Mucosa of stomach (tissue), 1 donor: ENCODE data around the gene PRKG1.

Experiments used
- H3K27me3 ChIP-seq: one replicate; pipeline ENCODE4 v1.7.0; 2013; ENCODE audit warnings: mild to moderate bottlenecking, low read length; ENCODE audit not compliant: control insufficient read depth, insufficient read depth
- H3K36me3 ChIP-seq: one replicate; pipeline ENCODE4 v1.7.0; 2013; ENCODE audit warnings: low read length; ENCODE audit not compliant: control insufficient read depth, insufficient read depth
- H3K4me1 ChIP-seq: one replicate; pipeline ENCODE4 v1.7.0; 2013; ENCODE audit warnings: mild to moderate bottlenecking, low read length; ENCODE audit not compliant: control insufficient read depth, insufficient read depth
- H3K4me3 ChIP-seq: one replicate; pipeline ENCODE4 v1.7.0; 2013; ENCODE audit warnings: low read length
- H3K9ac ChIP-seq: one replicate; pipeline ENCODE4 v1.7.0; 2013; ENCODE audit warnings: mild to moderate bottlenecking, low read length, moderate library complexity
- H3K9me3 ChIP-seq: one replicate; pipeline ENCODE4 v1.7.0; 2013; ENCODE audit warnings: mild to moderate bottlenecking, low read length, moderate library complexity; ENCODE audit not compliant: control insufficient read depth
- donor health status: Pancreatic carcinoma.

The PRKG1 gene

GRCh38 chr10:51367127-51367526 is 292.8 kb downstream of the PRKG1 start:
- no peaks in the 10 kb centered on the region for H3K36me3 ChIP-seq
- H3K27me3 ChIP-seq, result no peaks in the 10 kb centered on the region
- peak overlapping the region; percentile 7 for H3K9ac ChIP-seq
- peaks cover 5% of the 10 kb centered on the region for H3K4me1 ChIP-seq
- H3K4me3 ChIP-seq, result no peak overlapping the region
- H3K9me3 ChIP-seq, result no peaks in the 10 kb centered on the region

DNA sequence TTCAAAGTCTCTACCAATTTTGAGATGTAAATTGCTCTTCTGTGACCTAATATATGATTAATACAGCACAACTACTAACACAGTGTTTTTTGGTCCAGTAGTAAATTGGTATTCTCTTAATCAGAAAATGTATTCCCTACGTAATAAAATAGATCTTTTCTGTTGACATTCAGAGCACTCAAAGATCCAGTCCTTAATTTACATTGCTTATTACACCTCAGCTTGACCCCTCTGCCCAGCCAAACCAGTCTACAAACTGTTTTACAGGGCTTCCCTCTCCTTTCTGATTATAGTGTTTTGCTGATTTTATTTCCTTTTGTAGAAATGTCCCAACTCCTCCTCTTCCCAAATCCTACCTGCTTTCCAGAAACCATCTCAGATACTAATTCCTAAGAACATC is 293.4 kb downstream of the PRKG1 start:
- no peaks in the 10 kb centered on the region for H3K36me3 ChIP-seq
- H3K9me3 ChIP-seq, result no peaks in the 10 kb centered on the region
- no peaks in the 10 kb centered on the region for H3K27me3 ChIP-seq
- no peak overlapping the region for H3K4me3 ChIP-seq
- no peak overlapping the region for H3K9ac ChIP-seq
- peaks cover 5% of the 10 kb centered on the region for H3K4me1 ChIP-seq

DNA sequence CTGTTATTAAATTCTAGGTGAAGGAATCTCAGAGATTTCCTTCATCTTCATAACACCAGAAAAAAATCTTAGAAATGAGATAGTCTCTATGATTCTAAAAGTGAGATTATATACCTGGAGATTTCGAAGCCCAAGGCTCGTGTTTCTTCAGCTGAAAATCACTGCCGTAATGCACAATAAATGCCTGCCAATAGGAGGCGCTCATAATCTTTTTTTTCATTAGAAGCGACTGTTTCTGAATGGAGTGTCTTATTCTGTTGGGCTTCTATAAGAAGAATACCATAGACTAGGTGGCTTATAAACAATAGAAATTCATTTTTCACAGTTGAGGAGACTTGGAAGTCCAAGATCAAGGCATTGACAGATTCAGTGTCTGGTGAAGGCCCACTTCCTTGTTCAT is 294.7 kb downstream of the PRKG1 start:
- Histone ChIP-seq H3K9ac (no peak overlapping the region), H3K4me1 (peaks cover 5% of the 10 kb centered on the region), H3K36me3 (no peaks in the 10 kb centered on the region)

GRCh38 chr10:51369903-51370302 is 295.6 kb downstream of the PRKG1 start:
- H3K9ac ChIP-seq, result no peak overlapping the region

More for the DNA sequence above, 294.7 kb downstream of the PRKG1 start:
- no peak overlapping the region for H3K4me3 ChIP-seq
- no peaks in the 10 kb centered on the region for H3K9me3 ChIP-seq
- no peaks in the 10 kb centered on the region for H3K27me3 ChIP-seq

GRCh38 chr10:51371743-51372142 is 297.5 kb downstream of the PRKG1 start:
- Histone ChIP-seq H3K9me3 (no peaks in the 10 kb centered on the region), H3K36me3 (no peaks in the 10 kb centered on the region), H3K27me3 (no peaks in the 10 kb centered on the region), H3K9ac (no peak overlapping the region), H3K4me3 (no peak overlapping the region), H3K4me1 (no peaks in the 10 kb centered on the region)

More at GRCh38 chr10:51369903-51370302, 295.6 kb downstream of the PRKG1 start:
- Histone ChIP-seq H3K27me3 (no peaks in the 10 kb centered on the region), H3K4me3 (no peak overlapping the region), H3K4me1 (peaks cover 4% of the 10 kb centered on the region), H3K36me3 (no peaks in the 10 kb centered on the region), H3K9me3 (no peaks in the 10 kb centered on the region)

DNA sequence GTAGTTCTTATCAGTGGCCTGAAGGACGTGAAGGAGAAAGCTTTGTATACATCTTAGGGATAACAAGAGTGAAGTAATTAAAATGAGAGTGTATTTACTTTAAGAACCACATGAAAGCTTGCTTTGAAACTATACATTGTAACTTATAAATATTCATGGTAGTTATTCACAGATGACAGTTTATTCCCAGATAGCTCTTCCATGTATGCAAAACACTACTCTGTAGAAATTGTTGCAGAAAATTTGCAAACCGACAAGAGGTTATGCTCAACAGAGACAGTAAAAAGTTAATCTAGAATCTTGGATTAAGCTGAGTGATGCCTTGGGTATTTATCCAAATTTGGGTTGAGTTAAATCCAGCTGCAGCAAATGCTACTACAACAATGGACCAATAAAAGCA is 301.5 kb downstream of the PRKG1 start:
- H3K4me1 ChIP-seq, result no peaks in the 10 kb centered on the region
- H3K9ac ChIP-seq, result no peak overlapping the region
- H3K4me3 ChIP-seq, result no peak overlapping the region
- H3K36me3 ChIP-seq, result no peaks in the 10 kb centered on the region
- H3K9me3 ChIP-seq, result no peaks in the 10 kb centered on the region
- no peaks in the 10 kb centered on the region for H3K27me3 ChIP-seq

DNA sequence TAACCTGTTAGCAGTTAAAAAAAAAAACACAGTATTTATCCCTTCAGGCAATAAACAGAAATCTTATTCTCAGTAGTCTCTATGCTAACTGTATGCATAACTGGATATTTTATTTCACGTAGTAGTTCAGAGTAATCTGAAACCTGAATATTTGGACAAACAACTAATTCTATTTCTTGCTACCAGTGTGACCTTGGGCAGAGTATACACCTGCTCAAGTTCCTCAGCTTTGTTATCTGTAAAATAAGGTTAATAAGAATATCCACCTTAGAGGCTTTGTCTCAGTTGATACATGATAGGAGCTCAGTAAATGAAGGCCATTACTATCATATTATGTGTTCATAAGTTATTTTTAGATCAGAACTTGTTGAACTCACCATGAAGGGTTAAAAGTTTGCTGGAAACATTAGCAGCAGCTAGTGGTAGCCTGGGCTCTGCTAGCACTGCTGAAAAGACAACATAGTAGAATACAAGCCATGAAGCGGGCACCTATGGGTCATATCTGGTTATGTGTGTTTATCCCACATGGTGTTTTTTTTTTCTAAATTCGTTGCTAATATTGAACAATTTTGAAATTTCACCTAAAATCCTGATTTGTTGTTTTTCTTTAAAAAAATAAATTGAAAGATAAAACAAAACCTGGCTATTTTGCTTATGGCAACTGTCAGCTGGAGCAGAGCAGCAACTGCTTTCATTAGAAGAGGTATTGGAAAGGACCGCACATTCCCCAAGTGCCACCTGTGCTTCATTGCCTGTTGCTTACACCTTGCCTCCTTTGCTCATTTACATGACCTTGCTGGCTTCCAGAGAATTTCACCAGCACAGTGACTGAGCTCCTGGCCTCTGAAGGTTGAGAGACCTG is 303.0 kb downstream of the PRKG1 start:
- Histone ChIP-seq H3K36me3 (no peaks in the 10 kb centered on the region), H3K9me3 (no peaks in the 10 kb centered on the region), H3K9ac (no peak overlapping the region), H3K27me3 (no peaks in the 10 kb centered on the region), H3K4me1 (no peaks in the 10 kb centered on the region), H3K4me3 (no peak overlapping the region)

GRCh38 chr10:51377932-51378599 is 303.8 kb downstream of the PRKG1 start:
- no peaks in the 10 kb centered on the region for H3K9me3 ChIP-seq
- no peak overlapping the region for H3K9ac ChIP-seq
- H3K27me3 ChIP-seq, result no peaks in the 10 kb centered on the region
- no peak overlapping the region for H3K4me3 ChIP-seq
- H3K4me1 ChIP-seq, result no peaks in the 10 kb centered on the region
- H3K36me3 ChIP-seq, result no peaks in the 10 kb centered on the region

GRCh38 chr10:51382181-51382580 is 307.9 kb downstream of the PRKG1 start:
- Histone ChIP-seq H3K9ac (no peak overlapping the region), H3K4me3 (no peak overlapping the region), H3K4me1 (peaks cover 9% of the 10 kb centered on the region)

GRCh38 chr10:51384971-51385370 is 310.7 kb downstream of the PRKG1 start:
- H3K4me1 ChIP-seq, result peaks cover 13% of the 10 kb centered on the region
- H3K9ac ChIP-seq, result no peak overlapping the region
- H3K4me3 ChIP-seq, result no peak overlapping the region
- H3K9me3 ChIP-seq, result no peaks in the 10 kb centered on the region
- H3K27me3 ChIP-seq, result no peaks in the 10 kb centered on the region
- no peaks in the 10 kb centered on the region for H3K36me3 ChIP-seq

More at GRCh38 chr10:51382181-51382580, 307.9 kb downstream of the PRKG1 start:
- no peaks in the 10 kb centered on the region for H3K9me3 ChIP-seq
- H3K36me3 ChIP-seq, result no peaks in the 10 kb centered on the region
- H3K27me3 ChIP-seq, result no peaks in the 10 kb centered on the region

DNA sequence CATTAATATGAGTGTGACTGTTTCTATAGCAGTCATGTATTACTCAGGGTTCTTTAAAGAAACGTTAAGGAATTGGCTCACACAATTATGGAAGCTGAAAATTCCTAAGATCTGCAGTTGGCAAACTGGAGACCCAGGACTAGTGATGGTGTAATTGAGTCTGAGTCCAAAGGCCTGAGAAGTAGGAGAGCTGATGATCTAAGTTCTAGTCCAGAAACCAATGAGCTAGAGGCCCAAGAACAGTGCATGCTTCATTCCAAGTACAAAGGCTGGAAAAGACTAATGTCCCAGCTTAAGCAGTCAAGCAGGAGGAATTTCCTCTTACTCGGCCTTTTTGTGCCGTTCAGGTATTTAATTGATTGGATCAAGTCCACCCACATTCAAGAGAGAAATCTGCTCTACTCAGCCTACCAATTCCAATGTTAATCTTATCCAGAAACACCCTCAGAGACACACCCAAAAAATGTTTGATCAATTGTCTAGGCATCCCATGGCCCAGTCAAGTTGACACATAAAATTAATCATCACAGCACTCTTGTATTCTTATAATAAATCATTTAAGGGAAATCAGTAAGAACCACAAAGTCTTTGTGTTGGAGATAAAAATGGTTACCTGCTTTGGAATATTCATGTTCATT is 312.1 kb downstream of the PRKG1 start:
- no peak overlapping the region for H3K4me3 ChIP-seq
- H3K36me3 ChIP-seq, result no peaks in the 10 kb centered on the region
- peaks cover 15% of the 10 kb centered on the region for H3K4me1 ChIP-seq
- H3K9ac ChIP-seq, result no peak overlapping the region
- no peaks in the 10 kb centered on the region for H3K27me3 ChIP-seq
- no peaks in the 10 kb centered on the region for H3K9me3 ChIP-seq
